K562 (cell line): ENCODE measurements around the gene TRERF1. TPM values are rescaled to one million over a fixed set of nuclear protein-coding genes. Genes with fewer than 3 reads are reported as not detected.
A peak's percentile ranks its signal among the peaks of the same experiment; 100 is the strongest.

ENCODE experiments used
- ASH1L ChIP-seq: fragments of 450-650 bp; IDR thresholded peaks from 2 replicates; pipeline ENCODE4 v1.6.1; 2018; ENCODE audit warnings: borderline replicate concordance, mild to moderate bottlenecking, low read depth; ENCODE audit not compliant: partially characterized antibody
- CHD1 ChIP-seq: fragments of 200-600 bp; sonication (generic); IDR thresholded peaks from one replicate; pipeline ENCODE4 v1.6.1; 2012; ENCODE audit warnings: mild to moderate bottlenecking, moderate library complexity, low read length, inconsistent platforms
- CREB1 ChIP-seq, 2 experiments: sonication (generic) in 1 of 2; formaldehyde crosslinking in 1 of 2; IDR thresholded peaks; 2 replicates each; pipeline versions ENCODE4 v1.6.1 to v1.8.0; 2012 to 2022; ENCODE audit warnings: inconsistent platforms in 1 of 2, mild to moderate bottlenecking in 1 of 2, missing genetic modification reagents in 1 of 2, moderate library complexity in 1 of 2
- GMEB1 ChIP-seq: fragments of 250-450 bp; sonication (Bioruptor Pico); IDR thresholded peaks from 2 replicates; pipeline ENCODE4 v1.4.0; 2020; ENCODE audit warnings: mild to moderate bottlenecking
- MAFK ChIP-seq: IDR thresholded peaks from 2 replicates; pipeline ENCODE4 v1.6.1; 2011; ENCODE audit warnings: low read length, improper control_type of control experiment
- PREB ChIP-seq: sonication (generic); formaldehyde crosslinking; IDR thresholded peaks from 2 replicates; pipeline ENCODE4 v1.8.1; 2023; ENCODE audit warnings: mild to moderate bottlenecking, missing genetic modification reagents
- PTRF ChIP-seq: fragments of 450-650 bp; IDR thresholded peaks from 2 replicates; pipeline ENCODE4 v1.6.1; 2016; ENCODE audit warnings: mild to moderate bottlenecking, missing genetic modification characterization, missing compliant biosample characterization
- RBFOX2 ChIP-seq: fragments of 200-400 bp; formaldehyde crosslinking; IDR thresholded peaks from 2 replicates; pipeline ENCODE4 v1.6.1; 2017; ENCODE audit warnings: low read depth, mild to moderate bottlenecking, low read length, moderate library complexity
- SPI1 ChIP-seq: IDR thresholded peaks from 2 replicates; pipeline ENCODE4 v1.6.1; 2011; ENCODE audit warnings: low read depth, low read length, control low read depth, borderline replicate concordance
- SRSF9 ChIP-seq: fragments of 200-400 bp; formaldehyde crosslinking; IDR thresholded peaks from 2 replicates; pipeline ENCODE4 v1.6.1; 2017; ENCODE audit warnings: low read depth, low read length, borderline replicate concordance
- ZKSCAN8 ChIP-seq: fragments of 200-800 bp; sonication (Bioruptor generic); IDR thresholded peaks from 2 replicates; pipeline ENCODE4 v1.6.1; 2016; ENCODE audit warnings: missing genetic modification characterization, missing compliant biosample characterization
- ZNF384 ChIP-seq: IDR thresholded peaks from 2 replicates; pipeline ENCODE4 v1.6.1; 2012; ENCODE audit warnings: low read depth, low read length, improper control_type of control experiment
- ZNF518B ChIP-seq: fragments of 250-450 bp; sonication (Bioruptor Pico); IDR thresholded peaks from 2 replicates; pipeline ENCODE4 v1.5.0; 2021; ENCODE audit warnings: mild to moderate bottlenecking, moderate library complexity
- ZNF561 ChIP-seq: fragments of 450-650 bp; formaldehyde crosslinking; conservative IDR thresholded peaks from 2 replicates; pipeline ENCODE4 v1.4.0; 2020; ENCODE audit warnings: mild to moderate bottlenecking, moderate library complexity
- ZNF589 ChIP-seq: fragments of 200-800 bp; sonication (Bioruptor generic); IDR thresholded peaks from 2 replicates; pipeline ENCODE4 v1.6.1; 2016; ENCODE audit warnings: low read depth, missing genetic modification characterization, missing compliant biosample characterization
- polyA plus RNA-seq, 8 experiments: library from polyadenylated mRNA; depleted of rRNA in 4 of 8; stranded (reverse) in 5 of 8; unstranded in 3 of 8; fragments of >200 nt; fragmentation: Nextera tagmentation in 2 of 8; fragmentation: Illumina TruSeq in 1 of 8; extraction: Ambion mirVana in 2 of 8; extraction: Trizol in 1 of 8; gene quantifications; 2 replicates each; pipeline versions ENCODE4 v1.2.1 to v1.2.3, GENCODE V29; 2011 to 2014; ENCODE audit warnings: inconsistent platforms in 1 of 8, missing spikeins in 1 of 8
- total RNA-seq, 7 experiments: library from RNA; depleted of rRNA in 6 of 7; stranded (reverse); fragments of >200 nt in 6 of 7; fragmentation: Illumina TruSeq in 2 of 7; extraction: Trizol in 2 of 7; gene quantifications; 2 replicates each; pipeline versions ENCODE4 v1.2.1 to v1.2.3, GENCODE V29; 2011 to 2021; ENCODE audit warnings: low replicate concordance in 1 of 7
- TF ChIP-seq, protein P1 (sequence below): fragments of 150-350 bp; IDR thresholded peaks from 2 replicates; pipeline ENCODE4 v1.6.1; 2014; ENCODE audit warnings: low read depth, mild to moderate bottlenecking, low read length, borderline replicate concordance

TRERF1 gene
- total and polyA plus RNA-seq, 9 of the 15 experiments (the other 6 are each of a cell fraction or from before 2014, with no cell fraction given): 0.04 to 0.20 (median 0.07) TPM; not detected in 3

DNA sequence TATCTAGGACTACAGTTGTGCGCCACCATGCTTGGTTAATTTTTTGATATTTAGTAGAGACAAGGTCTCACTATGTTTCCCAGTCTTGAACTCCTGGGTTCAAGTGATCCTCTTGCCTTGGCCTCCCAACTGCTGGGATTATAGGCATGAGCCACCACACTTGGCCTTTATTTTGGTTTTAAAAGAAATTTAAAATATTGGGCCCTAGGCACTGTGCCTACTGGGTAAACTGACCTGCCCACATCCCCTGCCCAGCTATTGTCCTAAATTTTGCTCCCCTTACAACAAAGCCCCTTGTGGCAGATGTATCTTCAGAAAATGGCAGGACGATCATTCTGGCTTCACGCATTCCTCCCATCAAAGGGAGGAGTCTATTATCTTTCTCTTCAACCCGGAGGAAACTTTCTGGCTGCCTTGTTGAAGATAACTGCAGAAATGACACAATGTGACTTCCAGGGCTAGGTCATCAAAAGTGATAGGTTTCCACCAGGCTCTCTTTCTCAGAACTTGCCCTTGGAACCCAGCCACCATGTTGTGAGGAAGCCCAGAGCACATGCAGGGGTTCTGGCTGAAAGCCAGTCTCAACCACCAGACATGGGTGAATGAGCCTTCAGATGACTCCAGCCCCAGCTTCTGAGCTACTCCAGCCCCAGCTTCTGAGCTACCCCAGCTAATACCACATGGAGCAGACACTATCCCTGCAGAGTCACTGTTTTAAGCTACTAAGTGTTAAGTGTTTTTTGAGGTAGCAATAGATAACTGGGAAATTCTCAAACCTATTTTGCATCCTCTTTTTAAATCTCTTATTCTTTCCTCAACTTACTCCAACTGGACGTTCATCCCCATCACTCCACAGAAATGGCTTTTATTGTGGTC, 252.4 kb downstream of the TRERF1 start (continued):
- TF ChIP-seq ZNF561 (CRISPR knock-in tag): no peak
- TF ChIP-seq SRSF9: no peak
- TF ChIP-seq, protein P1, sequence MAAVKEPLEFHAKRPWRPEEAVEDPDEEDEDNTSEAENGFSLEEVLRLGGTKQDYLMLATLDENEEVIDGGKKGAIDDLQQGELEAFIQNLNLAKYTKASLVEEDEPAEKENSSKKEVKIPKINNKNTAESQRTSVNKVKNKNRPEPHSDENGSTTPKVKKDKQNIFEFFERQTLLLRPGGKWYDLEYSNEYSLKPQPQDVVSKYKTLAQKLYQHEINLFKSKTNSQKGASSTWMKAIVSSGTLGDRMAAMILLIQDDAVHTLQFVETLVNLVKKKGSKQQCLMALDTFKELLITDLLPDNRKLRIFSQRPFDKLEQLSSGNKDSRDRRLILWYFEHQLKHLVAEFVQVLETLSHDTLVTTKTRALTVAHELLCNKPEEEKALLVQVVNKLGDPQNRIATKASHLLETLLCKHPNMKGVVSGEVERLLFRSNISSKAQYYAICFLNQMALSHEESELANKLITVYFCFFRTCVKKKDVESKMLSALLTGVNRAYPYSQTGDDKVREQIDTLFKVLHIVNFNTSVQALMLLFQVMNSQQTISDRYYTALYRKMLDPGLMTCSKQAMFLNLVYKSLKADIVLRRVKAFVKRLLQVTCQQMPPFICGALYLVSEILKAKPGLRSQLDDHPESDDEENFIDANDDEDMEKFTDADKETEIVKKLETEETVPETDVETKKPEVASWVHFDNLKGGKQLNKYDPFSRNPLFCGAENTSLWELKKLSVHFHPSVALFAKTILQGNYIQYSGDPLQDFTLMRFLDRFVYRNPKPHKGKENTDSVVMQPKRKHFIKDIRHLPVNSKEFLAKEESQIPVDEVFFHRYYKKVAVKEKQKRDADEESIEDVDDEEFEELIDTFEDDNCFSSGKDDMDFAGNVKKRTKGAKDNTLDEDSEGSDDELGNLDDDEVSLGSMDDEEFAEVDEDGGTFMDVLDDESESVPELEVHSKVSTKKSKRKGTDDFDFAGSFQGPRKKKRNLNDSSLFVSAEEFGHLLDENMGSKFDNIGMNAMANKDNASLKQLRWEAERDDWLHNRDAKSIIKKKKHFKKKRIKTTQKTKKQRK: peak; percentile 44; the same call in 1 of the 2 replicates
- peak; percentile 51; the same call in 1 of the 2 replicates for TF ChIP-seq ZNF384
- no peak for TF ChIP-seq PTRF (tag)
- TF ChIP-seq ZNF518B (CRISPR knock-in tag): no peak
- no peak for TF ChIP-seq CHD1
- peak; percentile 65 for TF ChIP-seq SPI1
- peak; percentile 1 for TF ChIP-seq ASH1L
- no peak for TF ChIP-seq PREB (CRISPR knock-in tag)
- TF ChIP-seq MAFK: peak; percentile 49; the same call in 1 of the 2 replicates
- TF ChIP-seq GMEB1 (CRISPR knock-in tag): no peak
- peak; percentile 64; the same call in 1 of the 2 replicates for TF ChIP-seq ZNF589
- TF ChIP-seq CREB1 (IDR thresholded peaks at IDR 0.05): peak; percentile 80
- TF ChIP-seq CREB1 (CRISPR knock-in tag; IDR thresholded peaks at IDR 0.05): peak; percentile 49; the same call in 1 of the 2 replicates
- TF ChIP-seq RBFOX2: no peak
- TF ChIP-seq ZKSCAN8 (CRISPR knock-in tag): peak; percentile 85
